GM12874 (cell line): ENCODE measurements around the gene KLHL35.
A peak's percentile ranks its signal among the peaks of the same experiment; 100 is the strongest.

Experiments
- TF ChIP-seq, protein P1 (sequence below): IDR thresholded peaks from 2 replicates; pipeline ENCODE4 v1.5.1; 2011; ENCODE audit warnings: low read depth, mild to moderate bottlenecking, control low read depth, low read length, moderate library complexity; ENCODE audit not compliant: insufficient read depth

KLHL35 gene

DNA sequence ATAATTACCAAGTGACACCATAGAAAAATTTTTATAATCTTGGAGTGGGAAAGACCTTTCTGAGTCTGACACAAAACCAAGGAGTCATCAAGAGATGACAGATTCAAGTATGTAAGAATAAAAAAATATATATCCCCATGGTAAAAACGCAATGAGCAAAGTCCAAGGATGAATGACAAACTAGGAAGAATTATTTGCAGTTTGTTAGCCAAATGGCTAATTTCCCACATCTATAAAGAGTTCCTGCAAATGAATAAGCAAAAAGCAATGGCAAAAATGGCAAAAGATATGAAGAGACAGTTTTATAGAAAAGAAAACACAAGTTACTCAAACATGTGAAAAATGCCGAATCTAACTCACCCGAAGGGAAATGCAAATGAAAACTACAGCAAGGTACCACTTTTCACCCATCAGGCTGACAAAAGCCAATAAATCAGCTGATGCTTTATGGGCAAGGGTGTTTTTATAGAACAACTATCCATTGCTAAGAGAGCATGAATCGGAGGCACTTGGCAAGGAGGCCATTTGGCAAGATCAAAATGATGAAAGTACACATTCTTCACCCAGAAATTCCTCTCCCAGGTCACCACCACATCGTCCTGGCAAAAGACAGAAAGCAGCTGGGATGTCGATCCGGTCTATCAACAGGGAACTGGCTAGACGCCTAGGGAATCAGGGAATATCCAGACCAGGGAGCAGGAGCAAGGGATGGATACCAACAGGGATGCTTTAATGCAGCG is 21.1 kb upstream of the KLHL35 start:
- TF ChIP-seq, protein P1, sequence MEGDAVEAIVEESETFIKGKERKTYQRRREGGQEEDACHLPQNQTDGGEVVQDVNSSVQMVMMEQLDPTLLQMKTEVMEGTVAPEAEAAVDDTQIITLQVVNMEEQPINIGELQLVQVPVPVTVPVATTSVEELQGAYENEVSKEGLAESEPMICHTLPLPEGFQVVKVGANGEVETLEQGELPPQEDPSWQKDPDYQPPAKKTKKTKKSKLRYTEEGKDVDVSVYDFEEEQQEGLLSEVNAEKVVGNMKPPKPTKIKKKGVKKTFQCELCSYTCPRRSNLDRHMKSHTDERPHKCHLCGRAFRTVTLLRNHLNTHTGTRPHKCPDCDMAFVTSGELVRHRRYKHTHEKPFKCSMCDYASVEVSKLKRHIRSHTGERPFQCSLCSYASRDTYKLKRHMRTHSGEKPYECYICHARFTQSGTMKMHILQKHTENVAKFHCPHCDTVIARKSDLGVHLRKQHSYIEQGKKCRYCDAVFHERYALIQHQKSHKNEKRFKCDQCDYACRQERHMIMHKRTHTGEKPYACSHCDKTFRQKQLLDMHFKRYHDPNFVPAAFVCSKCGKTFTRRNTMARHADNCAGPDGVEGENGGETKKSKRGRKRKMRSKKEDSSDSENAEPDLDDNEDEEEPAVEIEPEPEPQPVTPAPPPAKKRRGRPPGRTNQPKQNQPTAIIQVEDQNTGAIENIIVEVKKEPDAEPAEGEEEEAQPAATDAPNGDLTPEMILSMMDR = no peak

DNA sequence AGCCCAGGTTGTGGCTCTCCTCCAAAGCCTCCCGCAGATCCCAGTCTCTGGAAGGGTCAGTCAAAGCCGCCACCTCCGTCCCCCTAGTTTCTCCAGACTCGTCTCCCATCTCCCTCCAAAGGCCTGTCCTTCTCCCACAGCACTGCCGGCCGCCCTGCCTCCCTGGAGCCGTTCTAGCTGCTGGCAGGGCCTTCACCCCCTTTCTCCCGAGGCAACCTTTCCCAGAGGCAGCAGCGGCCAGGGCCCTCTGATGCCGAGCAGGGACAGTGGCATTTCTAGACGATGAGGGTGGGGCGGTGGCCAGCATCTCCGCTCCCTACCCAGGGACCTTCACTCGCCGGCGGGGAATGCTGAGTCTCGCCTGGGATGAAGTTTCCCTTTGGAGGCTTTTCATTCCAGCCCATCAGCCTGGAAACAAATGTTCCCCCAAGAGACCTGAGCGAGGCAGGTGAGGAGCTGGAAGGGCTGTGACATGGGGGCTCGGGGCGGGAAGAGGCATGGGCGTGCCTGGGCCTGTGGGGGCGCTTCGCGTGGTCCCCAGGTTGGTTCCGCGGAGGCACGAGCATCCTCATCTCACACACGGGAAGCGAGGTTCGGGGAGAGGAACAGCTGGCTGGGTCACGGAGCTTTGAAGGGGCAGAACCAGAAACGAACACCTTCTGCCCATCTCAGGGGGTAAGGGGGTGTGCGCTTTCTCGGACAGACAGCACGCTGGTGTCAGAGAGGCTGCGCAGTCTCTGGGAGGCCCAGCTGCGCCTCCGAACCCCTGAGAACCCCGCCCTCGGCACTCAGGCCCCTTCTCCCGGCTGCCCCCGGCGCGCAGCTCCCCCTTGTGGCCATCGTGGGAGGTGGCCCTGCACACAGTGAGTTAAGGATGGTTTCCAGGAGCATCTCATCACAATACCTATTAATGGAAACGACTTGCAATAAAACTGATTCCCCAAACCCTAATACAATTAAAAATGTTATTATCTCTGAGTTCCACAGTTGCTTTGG is 18.1 kb upstream of the KLHL35 start:
- TF ChIP-seq, protein P1 = peak; percentile 67

DNA sequence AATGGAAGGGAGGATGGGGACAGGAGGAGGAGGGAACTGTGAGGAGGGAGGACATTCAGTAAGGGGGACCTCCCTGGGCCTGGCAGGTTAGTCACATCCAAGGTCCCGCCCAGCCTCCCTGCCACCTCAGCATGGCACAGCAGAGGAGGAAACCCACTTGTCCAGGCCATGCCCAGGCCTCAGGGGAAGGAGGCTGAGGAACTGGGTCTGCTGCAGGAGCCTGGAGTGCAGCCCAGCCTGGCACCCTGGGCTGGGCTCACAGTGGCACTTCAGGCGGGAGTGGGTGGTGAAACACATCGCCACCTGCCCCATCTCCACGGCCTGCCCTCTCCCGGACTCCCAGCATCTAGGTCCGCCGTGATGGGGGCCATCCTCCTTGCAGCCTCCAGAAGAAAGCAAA is 17.2 kb upstream of the KLHL35 start:
- TF ChIP-seq, protein P1 = no peak

DNA sequence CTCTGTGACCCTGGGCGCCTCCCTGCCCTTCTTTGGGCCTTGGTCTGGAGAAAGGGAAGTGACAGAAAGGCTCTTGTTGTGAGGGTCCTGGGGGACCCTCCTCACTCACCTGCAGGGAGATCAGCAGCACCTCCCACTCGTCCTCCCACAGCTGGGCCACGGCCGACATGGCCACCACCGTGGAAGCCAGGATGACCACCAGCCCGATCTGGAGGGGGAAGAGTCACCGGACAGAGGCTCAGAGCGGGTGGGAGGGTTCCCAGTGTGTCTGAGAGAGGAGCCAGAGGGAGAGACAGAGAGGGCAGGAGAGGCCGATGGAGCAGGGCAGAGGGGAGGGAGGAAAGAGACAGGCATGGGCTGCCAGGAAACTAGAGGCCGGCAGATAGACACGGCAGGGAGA is 16.8 kb upstream of the KLHL35 start:
- TF ChIP-seq, protein P1 = no peak

DNA sequence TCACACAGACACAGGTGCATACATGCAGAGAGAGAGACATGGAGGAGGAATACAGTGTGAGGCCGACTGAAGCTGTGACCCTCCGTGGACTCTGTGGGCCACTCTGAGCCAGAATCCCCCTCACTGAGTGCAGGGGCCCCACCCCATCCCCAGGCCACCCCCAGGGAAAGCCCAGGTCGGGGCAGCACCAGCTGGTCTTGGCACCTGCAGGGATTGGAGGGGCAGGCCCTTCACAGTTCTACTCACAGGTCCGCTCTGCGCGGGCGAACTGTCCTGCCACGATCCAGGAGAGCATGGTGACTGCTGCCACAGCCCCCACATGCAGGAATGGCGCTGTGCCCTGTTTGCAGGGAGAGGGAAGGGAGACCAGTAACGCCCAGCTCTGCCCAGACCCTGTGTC is 16.3 kb upstream of the KLHL35 start:
- TF ChIP-seq, protein P1 = no peak

DNA sequence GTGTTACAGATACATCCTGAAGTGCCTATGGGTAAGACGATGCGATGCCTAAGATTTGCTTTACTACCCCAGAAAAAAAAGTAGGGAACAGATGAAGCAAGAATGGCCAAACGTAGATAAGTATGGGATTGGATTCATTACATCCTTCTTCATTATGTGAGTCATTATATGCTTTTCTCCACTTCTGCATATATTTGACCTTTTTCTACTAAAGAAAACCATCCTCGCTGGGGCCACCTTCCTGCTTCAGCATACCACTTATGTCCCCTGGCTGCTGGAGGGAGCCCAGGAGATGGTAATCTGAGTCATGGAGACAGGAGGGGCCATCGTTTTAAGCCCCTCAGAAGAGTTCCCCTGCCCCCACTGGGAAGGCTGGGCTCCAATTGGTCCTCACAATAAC is 14.4 kb upstream of the KLHL35 start:
- TF ChIP-seq, protein P1 = no peak

DNA sequence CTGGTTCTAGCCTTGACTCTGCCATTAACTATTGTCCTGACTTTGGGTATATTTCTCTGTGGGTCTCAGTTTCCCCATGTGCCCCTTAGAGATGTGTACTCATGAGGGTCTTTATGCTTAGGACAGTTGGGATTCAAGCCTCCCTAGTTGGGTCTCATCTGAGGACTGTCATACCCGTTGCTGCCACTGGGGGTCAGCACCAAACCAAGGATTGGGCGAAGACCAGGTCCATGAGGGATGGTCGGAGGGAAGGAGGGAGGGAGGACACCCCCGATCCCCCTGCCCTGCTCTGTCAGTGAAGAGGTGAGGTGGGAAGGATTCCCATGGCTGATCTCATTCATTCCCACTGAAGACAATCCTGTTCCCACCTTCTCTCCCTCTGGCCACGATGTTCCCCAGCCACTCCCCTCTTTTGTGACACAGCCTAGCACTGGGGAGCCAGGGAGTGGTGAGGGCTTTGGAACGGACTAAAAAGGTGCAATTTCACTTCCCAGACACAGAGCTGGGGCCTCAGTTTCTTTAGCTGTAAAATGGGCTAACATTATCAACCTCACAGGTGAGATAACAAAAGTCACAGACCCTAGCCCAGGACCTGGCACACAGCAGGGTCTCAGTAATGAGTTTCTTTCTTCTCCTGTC is 12.4 kb upstream of the KLHL35 start:
- TF ChIP-seq, protein P1 = peak; percentile 94
